GM21825 (cell line): Measurements from ENCODE around the gene TANC2.

Experiments
- ATAC-seq: cut with Tn5 transposase; IDR thresholded peaks from one replicate; pipeline ENCODE4 v1.9.1; 2021; ENCODE audit warnings: mild to moderate bottlenecking, moderate library complexity; ENCODE audit not compliant: unreplicated experiment

Gene TANC2

DNA sequence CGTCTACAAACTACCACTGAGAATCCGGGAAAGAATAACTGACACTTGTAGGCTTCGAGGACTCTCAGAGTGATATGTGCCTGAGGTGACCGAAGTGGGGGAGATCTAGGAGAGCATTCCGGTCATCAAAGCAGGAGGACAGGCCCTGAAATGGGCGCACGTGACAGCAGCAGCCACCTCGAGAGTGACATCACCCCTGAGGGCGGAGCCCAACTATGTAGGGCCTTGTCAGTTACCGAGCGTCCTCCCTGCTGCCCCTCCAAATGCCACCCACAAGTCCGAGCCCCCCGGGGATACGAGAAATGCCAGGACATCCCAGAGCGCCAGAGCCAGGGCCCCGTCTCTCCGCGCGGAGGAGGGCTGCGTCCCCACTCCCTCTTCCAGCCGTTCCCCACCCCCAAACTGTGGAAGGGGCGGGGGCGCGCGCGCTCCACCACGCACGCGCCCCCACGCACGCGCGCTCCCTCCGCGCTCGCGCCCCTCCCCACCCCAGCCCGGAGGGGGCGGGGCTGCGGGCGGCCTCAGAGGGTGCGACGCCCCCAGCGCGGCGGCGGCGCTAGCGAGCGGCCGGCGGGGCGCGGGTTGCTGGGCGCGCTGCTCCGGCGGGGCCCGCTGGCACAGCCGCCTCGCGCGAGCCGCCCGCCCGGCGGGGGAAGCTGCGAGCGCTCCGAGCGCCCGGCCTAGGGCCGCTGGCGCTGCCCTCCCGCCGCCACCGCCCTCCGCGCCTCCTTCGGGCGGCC, at the start of gene TANC2:
Gene TANC2 (plus strand): TSS at position 550 of the 740 bp plus-strand sequence. CDS start 43,325 bp downstream, outside the sequence.
- ATAC-seq = peak; percentile 59

DNA sequence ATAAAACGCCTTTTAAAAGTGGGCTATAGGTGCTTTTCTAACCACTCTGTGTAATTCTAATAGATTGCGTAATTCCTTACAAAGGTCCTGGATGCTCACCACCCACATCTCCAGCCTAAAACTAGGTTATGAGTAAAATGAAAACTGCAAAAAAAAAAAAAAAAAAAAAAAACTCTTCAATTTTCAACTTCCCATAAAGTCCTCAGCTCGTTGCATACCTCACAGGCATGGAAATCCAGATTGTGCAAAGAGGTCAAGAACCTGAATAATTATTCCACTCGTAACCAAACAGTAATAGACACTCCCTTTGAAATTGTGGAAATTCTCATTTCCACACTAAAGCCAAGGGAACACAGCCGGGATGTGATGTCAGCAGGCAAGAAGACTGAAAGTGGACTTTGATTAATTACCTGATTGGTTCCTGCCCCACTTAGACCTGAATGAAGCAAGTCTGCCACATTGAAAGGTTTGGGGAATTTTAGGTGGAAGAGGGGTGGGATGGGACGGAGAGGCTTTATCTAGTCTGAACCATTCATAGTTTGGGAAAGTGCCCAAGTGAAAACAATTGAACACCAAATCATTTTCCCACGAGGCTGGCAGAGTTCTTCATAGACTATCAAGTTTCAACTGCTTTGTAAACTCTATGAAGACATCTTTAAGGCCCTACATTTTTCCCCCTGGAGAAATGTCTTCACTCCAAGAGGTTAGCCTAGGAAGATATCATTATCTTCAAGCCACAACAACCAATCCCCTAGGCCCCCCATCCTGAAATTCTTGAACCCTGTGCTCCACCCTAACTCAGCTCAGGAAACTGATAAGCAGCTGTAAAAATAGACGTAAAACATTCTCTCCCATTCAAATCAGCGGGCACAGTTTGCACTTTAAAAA, 49.1 kb upstream of the TANC2 start:
- no peak for ATAC-seq

- no peak for ATAC-seq
These were observed 46.6 kb upstream of the TANC2 start for GRCh38 chr17:62919388-62919787.

- no peak for ATAC-seq
These were observed 45.7 kb upstream of the TANC2 start for GRCh38 chr17:62920300-62920699.

DNA sequence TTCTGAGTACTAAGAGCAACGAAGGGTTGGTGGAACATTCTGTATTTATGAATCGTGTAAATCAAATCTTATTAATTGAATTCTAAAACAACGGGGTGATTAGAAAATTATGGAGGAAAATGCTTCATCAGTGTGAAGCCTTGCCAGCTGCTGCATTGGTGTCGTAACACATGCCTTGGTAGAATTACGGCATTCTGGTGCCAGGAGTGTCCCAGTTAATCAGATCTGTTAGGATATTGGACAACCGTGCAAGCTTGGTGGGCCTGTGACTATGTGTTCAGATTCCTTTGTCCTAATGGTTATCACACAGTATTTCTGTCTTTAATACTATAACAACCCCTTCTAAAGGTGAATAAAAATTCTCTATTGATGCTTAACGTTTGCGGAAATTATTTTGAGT, 44.2 kb upstream of the TANC2 start:
- no peak for ATAC-seq

- ATAC-seq = no peak
These were observed 42.5 kb upstream of the TANC2 start for GRCh38 chr17:62923258-62924150.

GRCh38 chr17:62925267-62925836, 40.7 kb upstream of the TANC2 start:
- no peak for ATAC-seq

DNA sequence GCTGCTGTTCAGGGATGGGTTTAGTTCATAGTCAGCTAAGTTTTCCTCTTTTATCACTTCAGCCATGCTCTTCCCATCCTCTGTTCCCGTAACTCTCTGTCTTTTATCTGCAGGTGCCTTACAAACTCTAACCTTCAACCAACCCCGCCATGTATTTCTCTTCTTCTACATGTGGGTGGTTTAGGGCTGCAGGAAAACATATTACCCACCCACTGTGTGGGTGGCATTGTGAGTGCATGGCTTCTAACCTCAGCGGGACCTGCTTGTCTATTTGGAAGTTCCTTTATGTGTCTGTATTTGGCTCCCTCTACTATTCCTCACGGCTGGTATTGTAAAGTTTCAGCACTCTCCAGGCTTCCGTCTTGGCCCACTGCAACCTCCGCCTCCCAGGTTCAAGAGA, 39.0 kb upstream of the TANC2 start:
- no peak for ATAC-seq

DNA sequence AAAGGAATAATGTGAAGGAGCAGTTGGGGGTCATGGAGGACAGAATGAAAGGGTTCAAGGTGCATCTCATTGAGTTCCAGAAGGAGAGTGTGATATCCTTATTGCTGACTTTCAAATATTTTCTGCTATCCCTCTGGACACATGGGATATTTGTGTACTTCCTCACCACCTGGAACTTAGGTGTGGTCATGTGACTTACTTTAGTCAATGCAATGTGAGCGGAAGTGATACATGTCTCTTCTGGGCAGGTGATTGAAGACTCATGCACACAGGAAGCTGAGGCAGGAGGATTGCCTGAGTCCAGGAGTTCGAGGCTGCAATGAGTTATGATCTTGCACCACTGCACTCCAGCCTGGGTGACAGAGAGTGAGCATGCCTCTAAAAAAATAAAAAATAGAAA, 36.7 kb upstream of the TANC2 start:
- no peak for ATAC-seq

- no peak for ATAC-seq
These were observed 34.9 kb upstream of the TANC2 start for GRCh38 chr17:62931101-62931500.

DNA sequence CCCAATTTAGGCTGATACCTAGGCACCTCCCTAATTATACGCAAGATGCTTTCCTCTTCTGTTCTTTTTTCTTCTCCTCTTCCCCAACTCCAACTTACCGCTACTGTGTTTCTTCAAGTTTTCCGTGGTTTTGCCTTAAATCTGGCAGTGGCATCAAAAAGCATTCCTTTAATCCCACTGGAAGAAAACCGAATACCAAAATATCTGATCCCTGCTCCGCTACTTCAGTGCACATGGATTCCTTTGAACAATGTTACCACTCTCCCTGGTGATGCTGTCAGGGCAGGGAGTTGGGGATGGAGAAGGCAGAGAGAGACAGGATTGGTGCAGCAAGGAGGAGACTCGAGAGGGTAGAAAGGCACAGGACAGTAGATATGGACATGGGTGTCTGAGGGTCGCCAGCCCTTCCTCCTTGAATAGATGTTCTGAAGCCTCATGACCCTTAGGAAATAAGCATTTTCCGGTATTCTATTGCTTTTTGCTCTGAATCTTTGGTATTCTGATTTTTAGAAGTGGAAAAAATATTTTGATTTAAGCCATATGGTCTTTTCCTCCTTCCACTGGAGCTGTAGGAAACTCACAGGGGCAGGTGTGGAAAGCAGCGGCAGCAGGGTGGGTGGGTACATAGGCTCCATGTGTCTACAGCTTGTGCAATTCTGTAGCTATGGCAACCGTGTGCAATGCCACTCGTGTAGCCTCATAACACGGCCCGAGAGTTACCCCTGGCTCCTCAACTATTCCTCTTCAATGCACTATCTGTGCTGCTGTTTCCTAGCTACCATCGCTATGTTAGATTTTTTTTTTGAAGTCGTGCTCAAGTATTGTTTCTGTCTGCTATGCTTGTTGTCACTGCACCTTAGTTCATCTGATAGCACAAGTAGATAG, 32.3 kb upstream of the TANC2 start:
- ATAC-seq = no peak

DNA sequence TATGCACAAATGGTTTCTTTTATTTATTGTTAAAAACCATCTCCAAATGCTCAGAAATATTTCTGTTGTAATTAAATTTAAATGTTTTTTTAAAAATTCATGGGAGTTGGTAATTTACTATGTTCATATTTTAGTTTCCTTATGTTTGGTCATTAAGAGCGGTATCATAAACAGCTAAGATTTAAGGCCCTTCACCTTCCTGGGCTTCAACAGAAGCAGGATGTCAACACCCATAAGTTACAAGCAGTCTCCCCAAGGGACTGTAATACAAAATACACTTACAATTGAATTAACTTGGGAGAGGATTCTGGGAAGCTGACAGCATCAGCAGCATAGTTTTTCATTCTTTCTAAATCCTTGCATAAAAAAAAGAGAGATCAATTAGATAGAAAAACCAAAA, 30.9 kb upstream of the TANC2 start:
- ATAC-seq = no peak

GRCh38 chr17:62935523-62935922, 30.5 kb upstream of the TANC2 start:
- ATAC-seq = no peak

DNA sequence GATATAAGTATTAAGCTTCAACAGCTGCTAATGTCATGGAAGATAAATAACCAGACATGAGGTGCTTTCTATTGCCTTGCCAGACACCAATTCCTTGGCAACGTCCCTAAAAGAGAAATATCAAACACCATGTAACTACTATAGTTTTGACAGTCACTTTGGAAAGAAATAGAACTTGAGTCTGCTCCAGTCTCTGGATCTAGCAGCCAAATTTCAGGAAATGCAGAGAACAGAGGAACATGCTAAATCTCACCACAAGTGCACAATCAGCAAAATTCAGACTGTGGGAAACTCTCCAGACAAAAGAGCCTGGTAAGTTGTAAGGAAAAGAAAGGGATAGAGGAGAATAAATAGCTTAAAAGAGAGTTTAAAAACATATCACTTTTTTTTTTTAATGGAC, 28.4 kb upstream of the TANC2 start:
- ATAC-seq = no peak

GRCh38 chr17:62941358-62941991, 24.6 kb upstream of the TANC2 start:
- no peak for ATAC-seq

- ATAC-seq = no peak
These were observed 17.7 kb upstream of the TANC2 start for GRCh38 chr17:62948370-62948769.

DNA sequence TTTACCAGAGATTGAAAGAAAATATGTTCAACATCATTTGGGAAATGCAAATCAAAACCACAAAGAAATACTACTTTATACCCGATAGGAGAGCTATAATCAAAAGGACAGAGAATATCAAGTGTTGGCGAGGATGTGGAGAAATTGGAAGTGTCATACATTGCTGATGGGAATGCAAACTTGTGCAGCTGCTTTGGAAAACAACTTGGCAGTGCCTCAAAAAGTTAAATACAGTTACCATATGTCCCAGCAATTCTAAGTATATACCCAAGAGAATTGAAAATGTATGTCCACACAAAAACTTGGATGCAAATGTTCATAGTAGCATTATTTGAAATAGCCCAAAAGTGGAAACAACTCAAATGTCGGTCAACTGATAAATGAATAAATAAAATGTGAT, 17.0 kb upstream of the TANC2 start:
- no peak for ATAC-seq

DNA sequence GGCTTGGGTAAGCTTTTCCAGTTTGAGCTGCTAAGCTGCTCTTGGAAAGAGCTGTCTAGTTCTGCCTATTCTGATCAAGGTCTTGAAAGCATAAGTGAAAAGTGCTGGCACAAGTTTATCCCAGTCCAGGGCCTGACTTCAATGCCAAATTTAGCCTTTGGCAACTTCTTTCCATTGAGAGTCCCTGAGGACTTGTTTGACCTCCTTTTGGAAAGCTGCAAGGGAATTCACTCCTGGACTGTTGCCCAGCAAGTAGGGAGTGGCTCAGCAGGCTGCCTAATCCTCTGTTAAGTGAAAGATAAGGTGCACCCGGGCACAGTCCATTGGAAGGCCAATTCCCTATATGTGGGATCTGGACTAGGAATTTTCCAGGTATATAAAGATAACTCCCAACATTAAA, 16.0 kb upstream of the TANC2 start:
- no peak for ATAC-seq

- ATAC-seq = no peak
These were observed 10.1 kb upstream of the TANC2 start for GRCh38 chr17:62955841-62956352.
